Liver (tissue), 9 donors: ENCODE measurements around the gene CACNA2D1. TPM values are rescaled to one million over a fixed set of nuclear protein-coding genes. Genes with fewer than 3 reads are reported as not detected.

ENCODE experiments used
- DNase-seq: peaks from one replicate; pipeline ENCODE4 v3.0.0-alpha.2; 2017; ENCODE audit warnings: low spot score
- H3K27ac ChIP-seq, 2 donors: one replicate each; pipeline ENCODE4 v1.7.0; 2013; ENCODE audit warnings: inconsistent platforms in 2 of 2, low read length in 2 of 2, control low read depth in 1 of 2, low read depth in 1 of 2, mild to moderate bottlenecking in 1 of 2
- H3K27me3 ChIP-seq, 4 donors: one replicate each; pipeline versions ENCODE4 v1.6.1 to v1.7.0; 2013; ENCODE audit warnings: low read length in 3 of 4, inconsistent platforms in 1 of 4, mild to moderate bottlenecking in 1 of 4, moderate library complexity in 1 of 4; ENCODE audit not compliant: control insufficient read depth in 4 of 4, insufficient read depth in 4 of 4
- H3K36me3 ChIP-seq, 4 donors: one replicate each; pipeline versions ENCODE4 v1.6.1 to v1.7.0; 2013; ENCODE audit warnings: low read length in 3 of 4, mild to moderate bottlenecking in 3 of 4, low read depth in 1 of 4, moderate library complexity in 1 of 4; ENCODE audit not compliant: control insufficient read depth in 4 of 4, insufficient read depth in 3 of 4
- H3K4me1 ChIP-seq, 4 donors: one replicate each; pipeline versions ENCODE4 v1.6.1 to v1.7.0; 2013; ENCODE audit warnings: low read length in 3 of 4, mild to moderate bottlenecking in 3 of 4, moderate library complexity in 1 of 4; ENCODE audit not compliant: control insufficient read depth in 4 of 4, insufficient read depth in 4 of 4
- H3K4me3 ChIP-seq, 3 donors: one replicate each; pipeline versions ENCODE4 v1.6.1 to v1.7.0; 2013; ENCODE audit warnings: low read length in 3 of 3, control low read depth in 1 of 3, low read depth in 1 of 3, mild to moderate bottlenecking in 1 of 3
- H3K9ac ChIP-seq, 2 donors: one replicate each; pipeline ENCODE4 v1.7.0; 2013; ENCODE audit warnings: low read length in 2 of 2, mild to moderate bottlenecking in 2 of 2, moderate library complexity in 2 of 2, control low read depth in 1 of 2, low read depth in 1 of 2
- H3K9me3 ChIP-seq, 4 donors: one replicate each; pipeline versions ENCODE4 v1.6.1 to v1.7.0; 2013; ENCODE audit warnings: low read length in 3 of 4; ENCODE audit not compliant: control insufficient read depth in 4 of 4
- ATF3 ChIP-seq: IDR thresholded peaks from 2 replicates; pipeline ENCODE4 v1.6.1; 2016; ENCODE audit warnings: antibody characterized with exemption
- EGR1 ChIP-seq, 2 donors: IDR thresholded peaks; 2 replicates each; pipeline ENCODE4 v1.6.1; 2016 to 2018; ENCODE audit warnings: antibody characterized with exemption in 2 of 2, low read depth in 2 of 2
- FOXA1 ChIP-seq: IDR thresholded peaks from 2 replicates; pipeline ENCODE4 v1.6.1; 2016; ENCODE audit warnings: antibody characterized with exemption
- FOXA2 ChIP-seq: IDR thresholded peaks from 2 replicates; pipeline ENCODE4 v1.6.1; 2016; ENCODE audit warnings: antibody characterized with exemption
- GABPA ChIP-seq, 2 donors: IDR thresholded peaks in 1 of 2; conservative IDR thresholded peaks in 1 of 2; 2 replicates each; pipeline ENCODE4 v1.6.1; 2016; ENCODE audit warnings: antibody characterized with exemption in 2 of 2, mild to moderate bottlenecking in 1 of 2, moderate library complexity in 1 of 2
- HNF4A ChIP-seq, 2 donors: conservative IDR thresholded peaks; 2 replicates each; pipeline ENCODE4 v1.6.1; 2016; ENCODE audit warnings: antibody characterized with exemption in 2 of 2, mild to moderate bottlenecking in 2 of 2
- HNF4G ChIP-seq: IDR thresholded peaks from 2 replicates; pipeline ENCODE4 v1.6.1; 2016; ENCODE audit warnings: antibody characterized with exemption
- JUND ChIP-seq, 2 donors: IDR thresholded peaks; 2 replicates each; pipeline ENCODE4 v1.6.1; 2016; ENCODE audit warnings: antibody characterized with exemption in 2 of 2
- NR2F2 ChIP-seq: IDR thresholded peaks from 2 replicates; pipeline ENCODE4 v1.6.1; 2016; ENCODE audit warnings: antibody characterized with exemption
- RAD21 ChIP-seq, 2 donors: IDR thresholded peaks; 2 replicates each; pipeline ENCODE4 v1.6.1; 2016; ENCODE audit warnings: antibody characterized with exemption in 2 of 2, mild to moderate bottlenecking in 2 of 2
- REST ChIP-seq: IDR thresholded peaks from 2 replicates; pipeline ENCODE4 v1.6.1; 2016; ENCODE audit warnings: antibody characterized with exemption, mild to moderate bottlenecking
- RXRA ChIP-seq, 2 donors: IDR thresholded peaks; 2 replicates each; pipeline ENCODE4 v1.6.1; 2017 to 2018; ENCODE audit warnings: antibody characterized with exemption in 2 of 2, mild to moderate bottlenecking in 1 of 2
- SP1 ChIP-seq: IDR thresholded peaks from 2 replicates; pipeline ENCODE4 v1.6.1; 2018; ENCODE audit warnings: antibody characterized with exemption, mild to moderate bottlenecking
- TAF1 ChIP-seq: conservative IDR thresholded peaks from 2 replicates; pipeline ENCODE4 v1.6.1; 2016; ENCODE audit warnings: antibody characterized with exemption, mild to moderate bottlenecking
- YY1 ChIP-seq: IDR thresholded peaks from 2 replicates; pipeline ENCODE4 v1.6.1; 2016; ENCODE audit warnings: antibody characterized with exemption, mild to moderate bottlenecking
- WGBS: extraction: QIAGEN DNeasy Blood & Tissue Kit; methylation state at CpG from one replicate; pipeline ENCODE4 v1.1.7; 2013; 5-methylcytosine and 5-hydroxymethylcytosine counted together
- polyA plus RNA-seq, 2 donors: library from polyadenylated mRNA; stranded (reverse) in 1 of 2; unstranded in 1 of 2; fragments of 200-250 nt in 1 of 2; fragments of >200 nt in 1 of 2; fragmentation: Nextera tagmentation in 1 of 2; extraction: Ambion mirVana in 1 of 2; gene quantifications; one replicate each; pipeline versions ENCODE4 v1.2.1 to v1.2.3, GENCODE V29; 2013 to 2015
- total RNA-seq, 2 donors: library from RNA; depleted of rRNA; stranded (reverse); fragments of >200 nt; gene quantifications; one replicate each; pipeline ENCODE4 v1.2.3, GENCODE V29; 2014
- TF ChIP-seq, protein P1 (sequence below): IDR thresholded peaks from 2 replicates; pipeline ENCODE4 v1.6.1; 2016; ENCODE audit warnings: antibody characterized with exemption
- TF ChIP-seq, protein P2 (sequence below): fragments of 150-350 bp; IDR thresholded peaks from 2 replicates; pipeline ENCODE4 v1.5.1; 2017; ENCODE audit warnings: improper control_type of control experiment, low read depth, low read length; ENCODE audit not compliant: missing input control
- donor health status: healthy.
- donor health status: healthy.
- donor health status: healthy.
- donor health status: healthy.
- donor health status: healthy.

Gene CACNA2D1
- total and polyA plus RNA-seq, 4 donors: 0.42 to 2.3 (median 0.94) TPM

DNA sequence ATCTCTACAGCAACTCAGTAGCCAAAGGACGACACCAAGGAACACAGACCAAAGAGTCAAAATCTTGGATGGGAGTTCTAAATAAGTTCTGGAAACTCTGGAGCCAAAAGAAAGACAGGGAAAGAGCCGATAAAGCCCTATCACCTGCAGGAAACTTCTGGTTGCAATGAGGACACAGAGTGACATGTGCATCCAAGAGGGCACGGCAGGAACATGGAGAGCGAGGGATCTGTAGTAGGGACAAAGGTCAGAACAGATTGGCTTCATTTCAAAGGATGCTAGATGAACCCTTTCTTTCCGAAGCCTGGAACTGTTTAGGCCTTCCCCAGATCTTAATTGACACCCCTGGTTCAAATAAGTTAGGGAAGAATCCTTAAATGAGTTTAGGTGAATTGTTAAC is 39.5 kb downstream of the CACNA2D1 start:
- DNase-seq: no peak
- H3K27ac ChIP-seq: no peak overlapping the region
- H3K9ac ChIP-seq: no peak overlapping the region
- TF ChIP-seq FOXA2 (no peak), YY1 (no peak), REST (no peak), NR2F2 (no peak)
- H3K27me3 ChIP-seq: no peaks in the 10 kb centered on the region
- H3K36me3 ChIP-seq: no peaks in the 10 kb centered on the region
- WGBS: 58% methylated on average over 5 of the region's 5 CpGs
- no peak overlapping the region for H3K4me3 ChIP-seq
- no peaks in the 10 kb centered on the region for H3K4me1 ChIP-seq
- no peaks in the 10 kb centered on the region for H3K9me3 ChIP-seq

GRCh38 chr7:82397879-82398524 is 45.6 kb downstream of the CACNA2D1 start:
- Histone ChIP-seq H3K36me3 (no peaks in the 10 kb centered on the region), H3K4me1 (no peaks in the 10 kb centered on the region), H3K4me3 (no peak overlapping the region), H3K9me3 (peaks cover 0 to 1% (median 0%) of the 10 kb centered on the region in 4 donors), H3K27me3 (no peaks in the 10 kb centered on the region), H3K27ac (no peak overlapping the region), H3K9ac (no peak overlapping the region)
- TF ChIP-seq HNF4A (conservative IDR thresholded peaks at IDR 0.05) (no peak), GABPA (IDR thresholded peaks at IDR 0.05 in 1 of 2, conservative IDR thresholded peaks at IDR 0.05 in 1 of 2) (no peak), FOXA2 (no peak)
- WGBS: 58% methylated on average over 1 of the region's 1 CpG
- no peak for DNase-seq

GRCh38 chr7:82396343-82396742 is 47.2 kb downstream of the CACNA2D1 start:
- Histone ChIP-seq H3K27ac (no peak overlapping the region), H3K4me3 (no peak overlapping the region), H3K36me3 (no peaks in the 10 kb centered on the region), H3K27me3 (no peaks in the 10 kb centered on the region), H3K9me3 (peaks cover 0 to 3% (median under 1%) of the 10 kb centered on the region in 4 donors), H3K4me1 (no peaks in the 10 kb centered on the region), H3K9ac (no peak overlapping the region)
- TF ChIP-seq SP1: no peak
- no peak for TF ChIP-seq TAF1
- TF ChIP-seq, protein P1, sequence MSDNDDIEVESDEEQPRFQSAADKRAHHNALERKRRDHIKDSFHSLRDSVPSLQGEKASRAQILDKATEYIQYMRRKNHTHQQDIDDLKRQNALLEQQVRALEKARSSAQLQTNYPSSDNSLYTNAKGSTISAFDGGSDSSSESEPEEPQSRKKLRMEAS: no peak
- no peak for DNase-seq
- 77% methylated on average over 1 of the region's 1 CpG for WGBS

- Histone ChIP-seq H3K4me3 (no peak overlapping the region), H3K9me3 (peaks cover 0 to 3% (median under 1%) of the 10 kb centered on the region in 4 donors), H3K4me1 (no peaks in the 10 kb centered on the region), H3K9ac (no peak overlapping the region), H3K27ac (no peak overlapping the region), H3K36me3 (no peaks in the 10 kb centered on the region), H3K27me3 (no peaks in the 10 kb centered on the region)
- 75% methylated on average over 4 of the region's 4 CpGs for WGBS
- no peak for DNase-seq
- TF ChIP-seq GABPA (IDR thresholded peaks at IDR 0.05 in 1 of 2, conservative IDR thresholded peaks at IDR 0.05 in 1 of 2) (no peak), FOXA1 (no peak), EGR1 (IDR thresholded peaks at IDR 0.05; ENCODE audit: low read depth in 2 of 2) (no peak), SP1 (no peak), ATF3 (no peak), RXRA (IDR thresholded peaks at IDR 0.05) (no peak), YY1 (no peak), HNF4G (no peak), TAF1 (no peak), RAD21 (IDR thresholded peaks at IDR 0.05) (no peak), JUND (IDR thresholded peaks at IDR 0.05) (no peak)
- TF ChIP-seq, protein P1: no peak
- TF ChIP-seq, protein P2, sequence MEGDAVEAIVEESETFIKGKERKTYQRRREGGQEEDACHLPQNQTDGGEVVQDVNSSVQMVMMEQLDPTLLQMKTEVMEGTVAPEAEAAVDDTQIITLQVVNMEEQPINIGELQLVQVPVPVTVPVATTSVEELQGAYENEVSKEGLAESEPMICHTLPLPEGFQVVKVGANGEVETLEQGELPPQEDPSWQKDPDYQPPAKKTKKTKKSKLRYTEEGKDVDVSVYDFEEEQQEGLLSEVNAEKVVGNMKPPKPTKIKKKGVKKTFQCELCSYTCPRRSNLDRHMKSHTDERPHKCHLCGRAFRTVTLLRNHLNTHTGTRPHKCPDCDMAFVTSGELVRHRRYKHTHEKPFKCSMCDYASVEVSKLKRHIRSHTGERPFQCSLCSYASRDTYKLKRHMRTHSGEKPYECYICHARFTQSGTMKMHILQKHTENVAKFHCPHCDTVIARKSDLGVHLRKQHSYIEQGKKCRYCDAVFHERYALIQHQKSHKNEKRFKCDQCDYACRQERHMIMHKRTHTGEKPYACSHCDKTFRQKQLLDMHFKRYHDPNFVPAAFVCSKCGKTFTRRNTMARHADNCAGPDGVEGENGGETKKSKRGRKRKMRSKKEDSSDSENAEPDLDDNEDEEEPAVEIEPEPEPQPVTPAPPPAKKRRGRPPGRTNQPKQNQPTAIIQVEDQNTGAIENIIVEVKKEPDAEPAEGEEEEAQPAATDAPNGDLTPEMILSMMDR: no peak
Observed at GRCh38 chr7:82395147-82395546, 48.4 kb downstream of the CACNA2D1 start.
